ENCODE measurements around the gene SNN. TPM values are rescaled to one million over a fixed set of nuclear protein-coding genes. Genes with fewer than 3 reads are reported as not detected.

The SNN gene
- total RNA-seq, 3 donors from 2014 or later = 16.4 to 68.3 (median 18.7) TPM

DNA sequence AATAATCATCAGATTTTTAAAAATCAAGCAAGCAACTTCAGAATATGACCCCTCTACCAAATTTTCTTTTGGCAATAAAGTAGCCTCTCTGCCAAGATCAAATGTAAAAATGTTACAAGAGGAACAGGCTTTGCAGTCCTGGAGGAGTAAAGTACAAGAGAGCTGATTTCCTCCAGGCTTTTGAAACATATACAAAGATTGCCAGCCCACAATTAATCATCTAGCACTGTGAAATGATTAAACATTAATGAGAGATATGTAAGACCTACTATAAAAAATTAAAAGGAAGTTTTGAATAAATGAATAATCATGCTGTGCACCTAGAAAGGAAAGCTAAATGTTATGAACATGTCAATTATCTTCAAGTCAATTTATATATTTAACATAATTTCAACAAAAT is 48.1 kb downstream of the SNN start:
- Histone ChIP-seq H3K36me3 (no peaks in the 10 kb centered on the region), H3K27ac (no peak overlapping the region)

DNA sequence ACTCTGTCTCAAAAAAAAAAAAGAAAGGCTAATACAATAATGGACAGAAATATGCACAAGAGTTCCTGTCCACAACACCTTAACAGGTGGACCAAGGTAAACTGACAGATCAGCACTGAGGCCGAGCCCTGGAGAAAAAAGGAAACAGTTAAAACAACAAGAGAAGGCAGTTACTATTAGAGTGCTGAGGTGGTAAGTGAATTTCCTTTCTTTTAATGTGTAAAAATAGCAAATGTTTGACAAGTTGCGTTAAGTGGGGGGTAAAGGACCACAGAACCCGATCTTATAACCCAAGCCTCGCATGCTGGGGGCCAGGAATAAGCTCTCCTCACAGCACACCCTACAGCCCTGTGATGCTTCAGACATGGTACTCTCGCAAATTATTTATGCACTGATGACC is 49.6 kb downstream of the SNN start:
- Histone ChIP-seq H3K27ac (no peak overlapping the region), H3K9me3 (no peaks in the 10 kb centered on the region), H3K4me1 (no peaks in the 10 kb centered on the region)

More for the DNA sequence above, 48.1 kb downstream of the SNN start:
- intact Hi-C loops (cut with DNase I; ENCODE audit: low total_unique reads) = no loop called here
- no peak for TF ChIP-seq POLR2A (IDR thresholded peaks at IDR 0.05)
- TF ChIP-seq POLR2AphosphoS5 (IDR thresholded peaks at IDR 0.05) = no peak
- TF ChIP-seq, protein P1, sequence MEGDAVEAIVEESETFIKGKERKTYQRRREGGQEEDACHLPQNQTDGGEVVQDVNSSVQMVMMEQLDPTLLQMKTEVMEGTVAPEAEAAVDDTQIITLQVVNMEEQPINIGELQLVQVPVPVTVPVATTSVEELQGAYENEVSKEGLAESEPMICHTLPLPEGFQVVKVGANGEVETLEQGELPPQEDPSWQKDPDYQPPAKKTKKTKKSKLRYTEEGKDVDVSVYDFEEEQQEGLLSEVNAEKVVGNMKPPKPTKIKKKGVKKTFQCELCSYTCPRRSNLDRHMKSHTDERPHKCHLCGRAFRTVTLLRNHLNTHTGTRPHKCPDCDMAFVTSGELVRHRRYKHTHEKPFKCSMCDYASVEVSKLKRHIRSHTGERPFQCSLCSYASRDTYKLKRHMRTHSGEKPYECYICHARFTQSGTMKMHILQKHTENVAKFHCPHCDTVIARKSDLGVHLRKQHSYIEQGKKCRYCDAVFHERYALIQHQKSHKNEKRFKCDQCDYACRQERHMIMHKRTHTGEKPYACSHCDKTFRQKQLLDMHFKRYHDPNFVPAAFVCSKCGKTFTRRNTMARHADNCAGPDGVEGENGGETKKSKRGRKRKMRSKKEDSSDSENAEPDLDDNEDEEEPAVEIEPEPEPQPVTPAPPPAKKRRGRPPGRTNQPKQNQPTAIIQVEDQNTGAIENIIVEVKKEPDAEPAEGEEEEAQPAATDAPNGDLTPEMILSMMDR (IDR thresholded peaks at IDR 0.05) = no peak
- H3K4me3 ChIP-seq = no peak overlapping the region
- no peaks in the 10 kb centered on the region for H3K27me3 ChIP-seq
- no peaks in the 10 kb centered on the region for H3K9me3 ChIP-seq
- no peaks in the 10 kb centered on the region for H3K4me1 ChIP-seq
- DNase-seq (ENCODE audit: low spot score in 2 of 2) = no peak

DNA sequence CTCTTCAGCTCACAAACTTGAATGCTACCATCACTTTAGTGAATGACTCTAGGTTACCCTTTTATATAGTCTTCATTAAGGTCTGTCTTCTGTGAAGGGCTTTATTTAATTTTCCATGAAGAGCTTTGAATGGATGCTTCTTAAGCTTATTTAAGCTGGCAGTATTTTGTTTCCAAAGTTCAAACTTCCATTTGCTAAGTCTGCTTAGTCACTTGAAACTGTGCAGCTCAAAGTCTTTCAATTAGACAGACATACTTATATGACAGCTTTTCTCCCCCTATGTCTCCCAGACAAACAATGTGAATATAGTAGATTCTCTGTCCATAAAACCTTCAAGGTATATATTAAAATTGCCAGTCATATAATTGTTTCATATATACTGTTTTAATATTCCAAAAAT is 50.9 kb downstream of the SNN start:
- TF ChIP-seq POLR2A (IDR thresholded peaks at IDR 0.05) = no peak
- TF ChIP-seq POLR2AphosphoS5 (IDR thresholded peaks at IDR 0.05) = no peak
- TF ChIP-seq, protein P1 (IDR thresholded peaks at IDR 0.05) = no peak
- Histone ChIP-seq H3K4me3 (no peak overlapping the region), H3K36me3 (no peaks in the 10 kb centered on the region), H3K27ac (no peak overlapping the region), H3K4me1 (no peaks in the 10 kb centered on the region), H3K9me3 (no peaks in the 10 kb centered on the region), H3K27me3 (no peaks in the 10 kb centered on the region)
- DNase-seq (ENCODE audit: low spot score in 2 of 2) = no peak
- intact Hi-C loops (cut with DNase I; ENCODE audit: low total_unique reads) = no loop called here

More for the DNA sequence above, 49.6 kb downstream of the SNN start:
- Histone ChIP-seq H3K4me3 (no peak overlapping the region), H3K36me3 (no peaks in the 10 kb centered on the region), H3K27me3 (no peaks in the 10 kb centered on the region)
- no peak for DNase-seq (ENCODE audit: low spot score in 2 of 2)
- intact Hi-C loops (cut with DNase I; ENCODE audit: low total_unique reads) = no loop called here
- TF ChIP-seq, protein P1 (IDR thresholded peaks at IDR 0.05) = no peak
- no peak for TF ChIP-seq POLR2AphosphoS5 (IDR thresholded peaks at IDR 0.05)
- no peak for TF ChIP-seq POLR2A (IDR thresholded peaks at IDR 0.05)

DNA sequence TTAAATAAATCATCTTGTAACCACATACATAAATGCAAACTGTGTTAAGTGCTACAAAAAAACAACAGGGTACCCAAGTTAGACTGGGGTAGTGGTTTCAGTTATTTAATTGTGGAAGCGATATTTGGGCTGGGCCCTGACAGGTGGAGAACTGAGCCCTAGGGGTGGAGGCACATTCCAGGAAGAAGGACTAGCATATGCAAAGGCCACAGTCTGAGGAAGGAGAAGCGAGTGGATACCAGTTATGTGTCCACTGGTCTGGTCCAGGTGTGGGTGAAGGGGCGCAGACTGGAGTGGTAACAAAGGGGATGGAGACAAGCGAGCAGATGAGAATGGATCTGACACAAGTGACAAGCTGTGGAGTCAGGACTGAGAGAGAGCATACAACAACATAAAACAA is 51.5 kb downstream of the SNN start:
- intact Hi-C loops (cut with DNase I; ENCODE audit: low total_unique reads) = loop anchor here (10.0 kb wide), 1 partner anchor 1275 kb away; no protein-coding TSS in a partner anchor
- Histone ChIP-seq H3K27me3 (no peaks in the 10 kb centered on the region), H3K9me3 (no peaks in the 10 kb centered on the region), H3K4me1 (no peaks in the 10 kb centered on the region), H3K36me3 (no peaks in the 10 kb centered on the region), H3K4me3 (no peak overlapping the region), H3K27ac (no peak overlapping the region)
- TF ChIP-seq, protein P1 (IDR thresholded peaks at IDR 0.05) = no peak
- no peak for TF ChIP-seq POLR2A (IDR thresholded peaks at IDR 0.05)
- no peak for TF ChIP-seq POLR2AphosphoS5 (IDR thresholded peaks at IDR 0.05)
- no peak for DNase-seq (ENCODE audit: low spot score in 2 of 2)

DNA sequence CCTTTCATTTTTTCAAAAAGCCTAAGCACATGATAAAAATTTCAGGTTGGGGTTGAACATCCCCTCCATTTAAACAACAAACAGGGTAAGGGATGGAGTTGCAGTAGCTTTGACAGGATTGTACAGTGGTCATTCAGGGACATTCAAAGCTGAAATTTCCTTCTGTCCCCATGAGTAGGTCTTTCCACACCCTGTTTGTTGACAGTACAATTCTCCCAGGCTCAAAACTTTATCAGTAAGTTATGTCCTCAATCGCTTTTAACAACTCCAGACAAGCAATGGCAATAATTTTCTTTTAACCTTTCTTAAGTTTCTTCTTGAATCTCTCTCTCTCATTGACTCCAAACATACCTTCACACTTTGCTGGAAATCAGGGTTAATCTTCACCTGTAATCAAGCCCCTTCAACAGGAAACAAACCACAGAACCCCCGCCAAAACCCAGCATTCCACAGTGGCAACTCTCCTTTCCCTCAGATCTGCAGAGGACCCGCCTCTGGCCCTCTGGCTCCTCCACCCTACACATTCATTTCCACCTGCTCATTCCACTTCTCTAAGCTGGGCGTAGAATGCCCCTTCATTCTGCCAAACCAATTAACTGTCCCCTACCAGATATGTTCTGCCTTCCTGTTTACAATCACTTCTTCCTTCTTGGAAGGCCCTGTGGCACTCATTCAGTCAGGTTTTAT is 53.7 kb downstream of the SNN start:
- Histone ChIP-seq H3K36me3 (no peaks in the 10 kb centered on the region), H3K9me3 (no peaks in the 10 kb centered on the region), H3K27ac (peak overlapping the region in 1 of 2 donors; percentile 44), H3K27me3 (no peaks in the 10 kb centered on the region), H3K4me3 (no peak overlapping the region), H3K4me1 (no peaks in the 10 kb centered on the region)
- intact Hi-C loops (cut with DNase I; ENCODE audit: low total_unique reads) = loop anchor here (10.0 kb wide), 1 partner anchor 1277 kb away; no protein-coding TSS in a partner anchor
- DNase-seq (ENCODE audit: low spot score in 2 of 2) = no peak
- TF ChIP-seq, protein P1 (IDR thresholded peaks at IDR 0.05) = no peak
- TF ChIP-seq POLR2AphosphoS5 (IDR thresholded peaks at IDR 0.05) (no peak), POLR2A (IDR thresholded peaks at IDR 0.05) (no peak)

Data from breast epithelium (tissue), 4 donors.